B cell (primary cell): ENCODE measurements around the gene AHRR. TPM values are rescaled to one million over a fixed set of nuclear protein-coding genes. Genes with fewer than 3 reads are reported as not detected.

Experiments
- ATAC-seq: fragments of 200-7000 bp; cut with Tn5 transposase; one replicate; pipeline ENCODE4 v1.10.0; 2021; ENCODE audit warnings: low read depth, mild to moderate bottlenecking, moderate number of reproducible peaks, moderate library complexity
- CTCF ChIA-PET: fragments of 350-600 bp; sonication (Branson Sonifier 250); formaldehyde crosslinking; loops from one replicate; lab custom pipeline; 2021; ENCODE audit warnings: antibody characterized with exemption, inconsistent platforms; lab: Charles Lee
- POLR2A ChIA-PET: fragments of 350-600 bp; sonication (Branson Sonifier 250); formaldehyde crosslinking; loops from one replicate; lab custom pipeline; 2021; ENCODE audit warnings: antibody characterized with exemption; lab: Charles Lee
- DNase-seq: peaks from one replicate; pipeline ENCODE4 v3.0.0; 2013
- H2AFZ ChIP-seq: 2 replicates; pipeline ENCODE4 v1.6.1; 2012; ENCODE audit warnings: mild to moderate bottlenecking, low read depth, low read length; ENCODE audit not compliant: insufficient read depth, poor library complexity, severe bottlenecking
- H3K27ac ChIP-seq, 2 donors: 1 replicate in 1 of 2; 2 replicates in 1 of 2; pipeline ENCODE4 v1.5.1; 2012 to 2013; ENCODE audit warnings: low read length in 2 of 2, mild to moderate bottlenecking in 2 of 2, moderate library complexity in 1 of 2
- H3K27me3 ChIP-seq, 4 experiments: fragments of 200-600 bp in 1 of 4; sonication (generic) in 1 of 4; replicated peaks in 1 of 4; 1 replicate in 2 of 4; 2 replicates in 2 of 4; pipeline versions ENCODE4 v1.6.1 to v1.7.0; 2013 to 2016; ENCODE audit warnings: low read length in 3 of 4, mild to moderate bottlenecking in 2 of 4, mixed read lengths in 1 of 4, moderate library complexity in 1 of 4; ENCODE audit not compliant: insufficient read depth in 4 of 4, control insufficient read depth in 3 of 4; ENCODE audit errors: control extremely low read depth in 1 of 4
- H3K36me3 ChIP-seq, 2 experiments: replicated peaks in 1 of 2; 1 replicate in 1 of 2; 2 replicates in 1 of 2; pipeline versions ENCODE4 v1.6.1 to v1.7.1; 2013; ENCODE audit warnings: low read length in 1 of 2; ENCODE audit not compliant: insufficient read depth in 2 of 2, control insufficient read depth in 1 of 2; ENCODE audit errors: control extremely low read depth in 1 of 2, extremely low read depth in 1 of 2
- H3K4me1 ChIP-seq, 2 donors: fragments of 200-600 bp in 1 of 2; sonication (generic) in 1 of 2; 1 replicate in 1 of 2; 2 replicates in 1 of 2; pipeline versions ENCODE4 v1.5.1 to v1.6.1; 2013 to 2017; ENCODE audit warnings: low read length in 2 of 2; ENCODE audit not compliant: control insufficient read depth in 2 of 2, insufficient read depth in 2 of 2
- H3K4me2 ChIP-seq: replicated peaks from 2 replicates; pipeline ENCODE3; 2012; ENCODE audit warnings: mild to moderate bottlenecking, low read depth, low read length; ENCODE audit not compliant: poor library complexity, severe bottlenecking
- H3K4me3 ChIP-seq, 5 experiments: fragments of 200-600 bp in 1 of 5; sonication (generic) in 1 of 5; 1 replicate in 3 of 5; 2 replicates in 2 of 5; pipeline versions ENCODE4 v1.5.1 to v1.7.0; 2011 to 2016; ENCODE audit warnings: low read length in 4 of 5, mild to moderate bottlenecking in 4 of 5, low read depth in 2 of 5, control low read depth in 1 of 5, moderate library complexity in 1 of 5; ENCODE audit not compliant: insufficient read depth in 1 of 5; ENCODE audit errors: control extremely low read depth in 1 of 5, extremely low read depth in 1 of 5
- H3K79me2 ChIP-seq: fragments of 200-600 bp; sonication (generic); one replicate; pipeline ENCODE4 v1.6.0; 2016; ENCODE audit warnings: low read length; ENCODE audit not compliant: control insufficient read depth, insufficient read depth
- H3K9ac ChIP-seq: fragments of 200-600 bp; sonication (generic); 2 replicates; pipeline ENCODE4 v1.6.1; 2017; ENCODE audit warnings: mild to moderate bottlenecking, low read length, moderate library complexity
- H3K9me3 ChIP-seq, 3 donors: one replicate each; pipeline versions ENCODE4 v1.6.1 to v1.7.1; 2013; ENCODE audit warnings: low read length in 2 of 3; ENCODE audit not compliant: control insufficient read depth in 2 of 3, insufficient read depth in 1 of 3; ENCODE audit errors: control extremely low read depth in 1 of 3
- H4K20me1 ChIP-seq: 2 replicates; pipeline ENCODE4 v1.6.0; 2012; ENCODE audit warnings: mild to moderate bottlenecking, low read length; ENCODE audit not compliant: insufficient read depth, control insufficient read depth, poor library complexity, severe bottlenecking
- H3K27ac Mint-ChIP-seq: one replicate; pipeline ENCODE4 v1.8.0; 2021; ENCODE audit warnings: mixed read lengths
- H3K27me3 Mint-ChIP-seq: one replicate; pipeline ENCODE4 v1.8.0; 2021; ENCODE audit warnings: mixed read lengths
- H3K4me1 Mint-ChIP-seq: one replicate; pipeline ENCODE4 v1.8.0; 2021; ENCODE audit warnings: mixed read lengths
- H3K4me3 Mint-ChIP-seq: one replicate; pipeline ENCODE4 v1.8.0; 2021; ENCODE audit warnings: mixed read lengths
- H3K9me3 Mint-ChIP-seq: one replicate; pipeline ENCODE4 v1.8.0; 2022; ENCODE audit warnings: mixed read lengths; ENCODE audit not compliant: insufficient read depth
- EZH2 ChIP-seq: IDR thresholded peaks from 2 replicates; pipeline ENCODE4 v1.6.1; 2012; ENCODE audit warnings: borderline replicate concordance, low read depth, mild to moderate bottlenecking, moderate library complexity, low read length; ENCODE audit not compliant: insufficient read depth, poor library complexity, severe bottlenecking
- WGBS: methylation state at CpG from one replicate; pipeline ENCODE4 v1.1.5; 2013; ENCODE audit warnings: missing lambda C conversion rate; ENCODE audit not compliant: insufficient coverage; 5-methylcytosine and 5-hydroxymethylcytosine counted together
- intact Hi-C: fragments of 100-400 bp; cut with micrococcal nuclease; formaldehyde crosslinking; loops from one replicate; pipeline ENCODE4 v1.10.0; 2022
- polyA plus RNA-seq: library from polyadenylated mRNA; depleted of rRNA; stranded (reverse); fragments of >200 nt; gene quantifications from 2 replicates; pipeline ENCODE4 v1.2.3, GENCODE V29; 2012
- total RNA-seq, 2 donors: library from RNA; stranded (reverse); fragments of 120-200 nt in 1 of 2; gene quantifications; 1 replicate in 1 of 2; 2 replicates in 1 of 2; pipeline versions ENCODE4 v1.2.3 to v1.2.4, GENCODE V29; 2013 to 2022
- TF ChIP-seq, protein P1 (sequence below): fragments of 200-600 bp; IDR thresholded peaks from one replicate; pipeline ENCODE4 v1.8.0; 2022; ENCODE audit warnings: antibody characterized with exemption, mild to moderate bottlenecking

AHRR gene
- total and polyA plus RNA-seq, 2 donors (not counting 1 experiment from before 2014, with no cell fraction given): 0.13 to 1.7 TPM

- intact Hi-C loops: no loop called here
- Histone ChIP-seq H3K79me2 (no peaks in the 10 kb centered on the region), H3K36me3 (no peaks in the 10 kb centered on the region), H4K20me1 (peaks cover 2% of the 10 kb centered on the region), H3K9ac (peak overlapping the region; percentile 51), H3K9me3 (peaks cover 0 to 12% (median 0%) of the 10 kb centered on the region in 3 donors), H3K4me3 (peak overlapping the region in 3 of 5 experiments; percentile 21 to 59 (median 43)), H3K4me1 (peaks cover 20% of the 10 kb centered on the region in 2 donors), H2AFZ (no peak overlapping the region), H3K27me3 (peaks cover 0 to 46% (median 20%) of the 10 kb centered on the region in 4 experiments), H3K27ac (no peak overlapping the region), H3K4me2 (peak overlapping the region; percentile 86)
- TF ChIP-seq EZH2: no peak
- TF ChIP-seq, protein P1, sequence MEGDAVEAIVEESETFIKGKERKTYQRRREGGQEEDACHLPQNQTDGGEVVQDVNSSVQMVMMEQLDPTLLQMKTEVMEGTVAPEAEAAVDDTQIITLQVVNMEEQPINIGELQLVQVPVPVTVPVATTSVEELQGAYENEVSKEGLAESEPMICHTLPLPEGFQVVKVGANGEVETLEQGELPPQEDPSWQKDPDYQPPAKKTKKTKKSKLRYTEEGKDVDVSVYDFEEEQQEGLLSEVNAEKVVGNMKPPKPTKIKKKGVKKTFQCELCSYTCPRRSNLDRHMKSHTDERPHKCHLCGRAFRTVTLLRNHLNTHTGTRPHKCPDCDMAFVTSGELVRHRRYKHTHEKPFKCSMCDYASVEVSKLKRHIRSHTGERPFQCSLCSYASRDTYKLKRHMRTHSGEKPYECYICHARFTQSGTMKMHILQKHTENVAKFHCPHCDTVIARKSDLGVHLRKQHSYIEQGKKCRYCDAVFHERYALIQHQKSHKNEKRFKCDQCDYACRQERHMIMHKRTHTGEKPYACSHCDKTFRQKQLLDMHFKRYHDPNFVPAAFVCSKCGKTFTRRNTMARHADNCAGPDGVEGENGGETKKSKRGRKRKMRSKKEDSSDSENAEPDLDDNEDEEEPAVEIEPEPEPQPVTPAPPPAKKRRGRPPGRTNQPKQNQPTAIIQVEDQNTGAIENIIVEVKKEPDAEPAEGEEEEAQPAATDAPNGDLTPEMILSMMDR: no peak
- Mint-ChIP-seq H3K9me3 (no peaks in the 10 kb centered on the region), H3K4me3 (peak overlapping the region; percentile 59), H3K4me1 (peaks cover 10% of the 10 kb centered on the region), H3K27me3 (peaks cover 26% of the 10 kb centered on the region), H3K27ac (no peak overlapping the region)
- ChIA-PET POLR2A (no interaction called here), CTCF (no interaction called here)
- WGBS: 41% methylated on average over 54 of the region's 56 CpGs
- DNase-seq (no peak), ATAC-seq (no peak)
These were observed 897 bp downstream of the AHRR start for GRCh38 chr5:322281-322941.
